Kidney (tissue), 14 donors: ENCODE data around the gene RYR3. TPM values are rescaled to one million over a fixed set of nuclear protein-coding genes. Genes with fewer than 3 reads are reported as not detected.

Experiments
- DNase-seq, 5 donors: peaks; one replicate each; pipeline ENCODE4 v3.0.0-alpha.2; 2013 to 2020
- FAIRE-seq: peaks from 2 replicates; lab custom pipeline; 2012; peaks lifted over from hg19 to GRCh38; lab: Jason Lieb, UNC
- H3K27ac ChIP-seq, 2 donors: one replicate each; pipeline ENCODE4 v1.7.0; 2013; ENCODE audit warnings: low read depth in 2 of 2, low read length in 2 of 2, inconsistent platforms in 1 of 2
- H3K27me3 ChIP-seq: one replicate; pipeline ENCODE4 v1.7.1; 2013; ENCODE audit warnings: low read length, inconsistent platforms; ENCODE audit not compliant: control insufficient read depth, insufficient read depth
- H3K36me3 ChIP-seq, 3 donors: one replicate each; pipeline versions ENCODE4 v1.7.0 to v1.7.1; 2013; ENCODE audit warnings: low read length in 3 of 3, control low read depth in 1 of 3, inconsistent platforms in 1 of 3; ENCODE audit not compliant: insufficient read depth in 3 of 3, control insufficient read depth in 2 of 3
- H3K4me1 ChIP-seq, 3 donors: one replicate each; pipeline versions ENCODE4 v1.7.0 to v1.7.1; 2013; ENCODE audit warnings: low read length in 3 of 3, inconsistent platforms in 1 of 3, low read depth in 1 of 3; ENCODE audit not compliant: control insufficient read depth in 2 of 3, insufficient read depth in 2 of 3
- H3K4me3 ChIP-seq, 3 donors: one replicate each; pipeline versions ENCODE4 v1.7.0 to v1.8.1; 2013; ENCODE audit warnings: low read length in 3 of 3, control low read depth in 1 of 3, inconsistent platforms in 1 of 3
- H3K9ac ChIP-seq, 3 donors: one replicate each; pipeline versions ENCODE4 v1.7.0 to v1.7.1; 2013; ENCODE audit warnings: low read length in 3 of 3, control low read depth in 1 of 3, inconsistent platforms in 1 of 3
- H3K9me3 ChIP-seq, 3 donors: one replicate each; pipeline versions ENCODE4 v1.7.0 to v1.7.1; 2013; ENCODE audit warnings: low read length in 3 of 3, control low read depth in 1 of 3, inconsistent platforms in 1 of 3; ENCODE audit not compliant: control insufficient read depth in 2 of 3, insufficient read depth in 1 of 3
- intact Hi-C: fragments of 100-400 bp; cut with DNase I; formaldehyde crosslinking; loops from one replicate; pipeline ENCODE4 v1.11.1; 2022
- polyA plus RNA-seq: library from polyadenylated mRNA; stranded (reverse); fragments of 350-450 nt; fragmentation: Illumina TruSeq; extraction: RNeasy Lipid Tissue Mini Kit (QIAGEN cat#74804); gene quantifications from one replicate; pipeline ENCODE4 v1.2.3, GENCODE V29; 2014; ENCODE audit warnings: low read depth, low replicate concordance; ENCODE audit not compliant: insufficient read depth
- total RNA-seq: library from RNA; stranded (reverse); fragmentation: NEBNext Ultra II Directional; extraction: Animal tissue kit (Norgen Biotek cat#: 25700); gene quantifications from one replicate; pipeline ENCODE4 v1.2.1, GENCODE V29; 2021
- TF ChIP-seq, protein P1 (sequence below): IDR thresholded peaks from 3 replicates; pipeline ENCODE4 v1.5.1; 2012; ENCODE audit warnings: mild to moderate bottlenecking, moderate library complexity, borderline replicate concordance; ENCODE audit not compliant: insufficient read depth; ENCODE audit errors: extremely low read depth
- donor health status: control.
- donor health status: control.
- donor health status: control.
- donor health status: control.
- donor health status: control.
- donor health status: DM: yes; HTN: yes; CAD: no.
- donor health status: Normal renal cell carcinoma (clear cell type).

RYR3 gene
- total and polyA plus RNA-seq, 2 donors from 2014 or later = 0.90 to 10.5 TPM

DNA sequence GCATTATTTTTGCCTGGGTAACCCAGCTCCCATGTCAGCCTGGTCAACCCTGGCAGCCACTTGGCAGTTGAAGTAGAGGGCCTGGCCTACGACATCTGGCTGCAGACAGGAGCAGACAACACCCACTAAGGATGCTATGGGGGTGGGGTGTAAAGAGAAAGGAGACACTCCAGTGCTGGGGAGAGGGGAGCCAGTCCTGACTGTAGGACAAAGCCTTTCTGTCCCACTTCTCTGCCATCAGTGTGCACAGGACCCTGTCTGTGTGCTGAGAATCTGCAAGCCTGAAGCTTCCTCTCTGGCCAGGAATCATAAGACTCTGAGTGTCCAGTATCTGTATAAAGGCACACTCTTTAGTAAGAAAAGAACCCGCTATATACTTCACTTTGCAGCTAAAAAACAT is 561.2 kb downstream of the RYR3 start:
- intact Hi-C loops = no loop called here
- Histone ChIP-seq H3K36me3 (no peaks in the 10 kb centered on the region), H3K4me1 (no peaks in the 10 kb centered on the region), H3K27me3 (no peaks in the 10 kb centered on the region), H3K27ac (no peak overlapping the region), H3K4me3 (no peak overlapping the region), H3K9ac (no peak overlapping the region), H3K9me3 (no peaks in the 10 kb centered on the region)
- DNase-seq = peak in 2 of 5 donors; percentile 9 to 10
- TF ChIP-seq, protein P1, sequence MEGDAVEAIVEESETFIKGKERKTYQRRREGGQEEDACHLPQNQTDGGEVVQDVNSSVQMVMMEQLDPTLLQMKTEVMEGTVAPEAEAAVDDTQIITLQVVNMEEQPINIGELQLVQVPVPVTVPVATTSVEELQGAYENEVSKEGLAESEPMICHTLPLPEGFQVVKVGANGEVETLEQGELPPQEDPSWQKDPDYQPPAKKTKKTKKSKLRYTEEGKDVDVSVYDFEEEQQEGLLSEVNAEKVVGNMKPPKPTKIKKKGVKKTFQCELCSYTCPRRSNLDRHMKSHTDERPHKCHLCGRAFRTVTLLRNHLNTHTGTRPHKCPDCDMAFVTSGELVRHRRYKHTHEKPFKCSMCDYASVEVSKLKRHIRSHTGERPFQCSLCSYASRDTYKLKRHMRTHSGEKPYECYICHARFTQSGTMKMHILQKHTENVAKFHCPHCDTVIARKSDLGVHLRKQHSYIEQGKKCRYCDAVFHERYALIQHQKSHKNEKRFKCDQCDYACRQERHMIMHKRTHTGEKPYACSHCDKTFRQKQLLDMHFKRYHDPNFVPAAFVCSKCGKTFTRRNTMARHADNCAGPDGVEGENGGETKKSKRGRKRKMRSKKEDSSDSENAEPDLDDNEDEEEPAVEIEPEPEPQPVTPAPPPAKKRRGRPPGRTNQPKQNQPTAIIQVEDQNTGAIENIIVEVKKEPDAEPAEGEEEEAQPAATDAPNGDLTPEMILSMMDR = no peak
- FAIRE-seq = no peak

DNA sequence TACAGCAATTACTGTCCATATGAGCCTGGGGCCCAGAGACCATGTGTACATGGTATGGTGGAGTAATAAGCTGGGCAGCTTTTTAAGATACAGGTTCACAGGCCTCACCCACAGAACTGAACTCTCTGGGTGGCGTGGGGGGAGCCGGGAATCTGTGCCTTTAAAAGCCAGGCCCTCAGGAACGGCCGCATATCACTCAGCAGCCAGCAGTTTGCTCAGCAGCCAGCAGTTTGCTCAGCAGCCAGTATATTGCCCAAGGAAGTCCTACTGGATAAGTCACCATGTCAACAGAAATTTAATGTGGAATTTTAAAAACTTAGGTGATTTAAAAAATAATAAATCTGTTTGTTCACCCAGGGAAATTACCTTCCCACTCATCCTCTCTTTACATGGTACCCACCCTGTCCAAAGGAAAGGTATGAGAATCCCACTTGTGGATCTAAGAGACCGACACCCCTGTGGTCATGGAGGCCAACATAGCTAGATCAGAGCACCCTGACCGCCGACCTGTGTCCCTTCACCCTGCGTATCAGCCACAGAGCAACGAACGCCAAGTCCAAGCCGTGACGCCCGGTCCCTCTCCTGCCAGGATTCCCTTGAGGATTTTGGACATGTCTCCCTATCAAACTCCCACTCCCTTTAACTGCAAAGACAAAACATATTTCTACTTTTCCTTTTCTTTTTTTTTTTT is 561.8 kb downstream of the RYR3 start:
- Histone ChIP-seq H3K4me1 (no peaks in the 10 kb centered on the region), H3K9ac (no peak overlapping the region), H3K4me3 (no peak overlapping the region), H3K27me3 (no peaks in the 10 kb centered on the region), H3K36me3 (no peaks in the 10 kb centered on the region), H3K9me3 (no peaks in the 10 kb centered on the region), H3K27ac (no peak overlapping the region)
- TF ChIP-seq, protein P1 = no peak
- intact Hi-C loops = no loop called here
- no peak for FAIRE-seq
- DNase-seq = no peak

DNA sequence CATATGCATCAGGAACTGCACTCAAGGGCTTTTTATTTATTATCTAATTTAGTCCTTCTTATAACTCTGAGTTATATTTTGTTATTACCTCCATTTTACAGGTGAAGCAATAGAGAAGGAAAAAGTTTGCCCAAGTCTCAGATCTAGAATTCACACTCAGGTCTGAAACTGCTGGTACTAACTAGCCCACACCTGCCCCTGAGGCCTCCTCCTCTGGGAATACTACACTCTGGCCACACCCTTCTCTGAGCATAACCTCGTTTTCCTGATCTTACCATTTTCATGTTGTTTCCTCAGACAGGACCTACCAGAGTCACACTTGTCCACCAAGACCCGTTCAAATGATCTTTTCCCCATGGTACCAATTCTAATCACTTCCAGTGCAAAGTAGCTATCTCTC is 563.4 kb downstream of the RYR3 start:
- FAIRE-seq = no peak
- intact Hi-C loops = no loop called here
- H3K27me3 ChIP-seq = no peaks in the 10 kb centered on the region

More for the DNA sequence above, 563.4 kb downstream of the RYR3 start:
- Histone ChIP-seq H3K4me3 (no peak overlapping the region), H3K4me1 (no peaks in the 10 kb centered on the region), H3K36me3 (no peaks in the 10 kb centered on the region), H3K9me3 (no peaks in the 10 kb centered on the region), H3K9ac (no peak overlapping the region), H3K27ac (no peak overlapping the region)
- TF ChIP-seq, protein P1 = no peak
- no peak for DNase-seq
